Uterus (tissue), 4 donors: Measurements from ENCODE around the gene HAND1. TPM values are rescaled to one million over a fixed set of nuclear protein-coding genes. Genes with fewer than 3 reads are reported as not detected.

Experiments used
- DNase-seq, 2 donors: peaks; one replicate each; pipeline ENCODE4 v3.0.0-alpha.2; 2019 to 2020
- H3K27ac ChIP-seq, 2 donors: fragments of 200-600 bp; sonication (generic); 1 replicate in 1 of 2; 2 replicates in 1 of 2; pipeline ENCODE4 v1.5.1; 2016 to 2018
- H3K27me3 ChIP-seq, 2 donors: fragments of 200-600 bp; sonication (generic); one replicate each; pipeline ENCODE4 v1.5.1; 2018 to 2019; ENCODE audit warnings: control low read depth in 1 of 2
- H3K36me3 ChIP-seq, 2 donors: fragments of 200-600 bp; sonication (generic); one replicate each; pipeline ENCODE4 v1.5.1; 2019; ENCODE audit warnings: control low read depth in 1 of 2
- H3K4me1 ChIP-seq, 2 donors: fragments of 200-600 bp; sonication (generic); one replicate each; pipeline ENCODE4 v1.5.1; 2018 to 2019; ENCODE audit warnings: control low read depth in 1 of 2
- H3K4me3 ChIP-seq, 2 donors: fragments of 200-600 bp; sonication (generic); 1 replicate in 1 of 2; 2 replicates in 1 of 2; pipeline ENCODE4 v1.5.1; 2018 to 2019; ENCODE audit warnings: mild to moderate bottlenecking in 1 of 2
- H3K9me3 ChIP-seq, 2 donors: fragments of 200-600 bp; sonication (generic); one replicate each; pipeline ENCODE4 v1.5.1; 2019; ENCODE audit warnings: control low read depth in 1 of 2
- CTCF ChIP-seq, 4 experiments: fragments of 200-600 bp in 2 of 4; fragments of 450-650 bp in 2 of 4; sonication (generic) in 2 of 4; IDR thresholded peaks; one replicate each; pipeline ENCODE4 v1.5.1; 2016 to 2019; ENCODE audit warnings: antibody characterized with exemption in 4 of 4, mild to moderate bottlenecking in 2 of 4, moderate library complexity in 1 of 4
- POLR2A ChIP-seq, 2 donors: fragments of 450-650 bp; IDR thresholded peaks; one replicate each; pipeline ENCODE4 v1.6.1; 2016; ENCODE audit warnings: antibody characterized with exemption in 2 of 2, mild to moderate bottlenecking in 1 of 2, moderate library complexity in 1 of 2
- intact Hi-C: fragments of 100-400 bp; cut with DNase I; formaldehyde crosslinking; loops from one replicate; pipeline ENCODE4 v1.15.1; 2023; ENCODE audit warnings: low total_unique reads
- total RNA-seq, 4 donors: library from RNA; depleted of rRNA in 3 of 4; stranded (reverse); fragments of >200 nt in 3 of 4; gene quantifications; one replicate each; pipeline versions ENCODE4 v1.1.0 to v1.2.4, GENCODE V29; 2014 to 2023
- donor health status: DM: yes; HTN: yes; CAD: no.

HAND1 gene
- total RNA-seq, 4 donors from 2014 or later = 0.14 TPM; not detected in 3

- H3K4me3 ChIP-seq = no peak overlapping the region
- H3K27ac ChIP-seq = no peak overlapping the region
- TF ChIP-seq CTCF (IDR thresholded peaks at IDR 0.05) (no peak), POLR2A (IDR thresholded peaks at IDR 0.05) (no peak)
- no peaks in the 10 kb centered on the region for H3K4me1 ChIP-seq
- intact Hi-C loops = no loop called here
- DNase-seq = no peak
- H3K27me3 ChIP-seq = no peaks in the 10 kb centered on the region
- H3K36me3 ChIP-seq = no peaks in the 10 kb centered on the region
- H3K9me3 ChIP-seq = no peaks in the 10 kb centered on the region
These were observed 40.6 kb downstream of the HAND1 start for GRCh38 chr5:154437281-154437965.

GRCh38 chr5:154435226-154435625 lies 42.8 kb downstream of the HAND1 start:
- Histone ChIP-seq H3K9me3 (no peaks in the 10 kb centered on the region), H3K27me3 (no peaks in the 10 kb centered on the region), H3K4me1 (no peaks in the 10 kb centered on the region), H3K36me3 (no peaks in the 10 kb centered on the region), H3K27ac (no peak overlapping the region), H3K4me3 (no peak overlapping the region)
- no peak for TF ChIP-seq POLR2A (IDR thresholded peaks at IDR 0.05)
- no peak for TF ChIP-seq CTCF (IDR thresholded peaks at IDR 0.05)
- no peak for DNase-seq
- intact Hi-C loops = no loop called here

GRCh38 chr5:154430961-154431630 lies 46.9 kb downstream of the HAND1 start:
- no peak overlapping the region for H3K4me3 ChIP-seq
- no peaks in the 10 kb centered on the region for H3K9me3 ChIP-seq
- H3K27me3 ChIP-seq = no peaks in the 10 kb centered on the region
- H3K4me1 ChIP-seq = no peaks in the 10 kb centered on the region
- intact Hi-C loops = no loop called here
- no peak overlapping the region for H3K27ac ChIP-seq
- TF ChIP-seq POLR2A (IDR thresholded peaks at IDR 0.05) (no peak), CTCF (IDR thresholded peaks at IDR 0.05) (no peak)
- no peak for DNase-seq
- H3K36me3 ChIP-seq = no peaks in the 10 kb centered on the region

- no peaks in the 10 kb centered on the region for H3K4me1 ChIP-seq
- no peaks in the 10 kb centered on the region for H3K36me3 ChIP-seq
- H3K9me3 ChIP-seq = no peaks in the 10 kb centered on the region
- DNase-seq = no peak
- no peak for TF ChIP-seq POLR2A (IDR thresholded peaks at IDR 0.05)
- no peak for TF ChIP-seq CTCF (IDR thresholded peaks at IDR 0.05)
- intact Hi-C loops = no loop called here
- H3K4me3 ChIP-seq = no peak overlapping the region
- no peaks in the 10 kb centered on the region for H3K27me3 ChIP-seq
- H3K27ac ChIP-seq = no peak overlapping the region
These were observed 47.6 kb downstream of the HAND1 start for GRCh38 chr5:154430466-154430865.

- TF ChIP-seq POLR2A (IDR thresholded peaks at IDR 0.05) (no peak), CTCF (IDR thresholded peaks at IDR 0.05) (no peak)
- H3K4me1 ChIP-seq = no peaks in the 10 kb centered on the region
- H3K27ac ChIP-seq = no peak overlapping the region
- intact Hi-C loops = no loop called here
- no peaks in the 10 kb centered on the region for H3K36me3 ChIP-seq
- H3K9me3 ChIP-seq = no peaks in the 10 kb centered on the region
- H3K4me3 ChIP-seq = no peak overlapping the region
- no peaks in the 10 kb centered on the region for H3K27me3 ChIP-seq
- DNase-seq = no peak
These were observed 48.7 kb downstream of the HAND1 start for GRCh38 chr5:154429341-154429740.
